G401 (cell line): ENCODE results near the gene CCDC88A. TPM values are rescaled to one million over a fixed set of nuclear protein-coding genes. Genes with fewer than 3 reads are reported as not detected.
"Not testable (repeated sequence)": the region's sequence is repeated elsewhere in the genome, so short reads cannot be mapped to it uniquely, and the experiment has no call there.

Experiments used
- DNase-seq: peaks from one replicate; pipeline ENCODE4 v3.0.0-alpha.2; 2015; ENCODE audit warnings: low spot score
- in situ Hi-C: cut with HindIII; loops from 2 replicates; pipeline ENCODE4 v1.10.0; 2016; ENCODE audit warnings: low sequenced_read_pairs, mixed read lengths
- total RNA-seq: library from RNA; depleted of rRNA; stranded (reverse); fragments of >200 nt; shearing (Covaris generic); gene quantifications from 2 replicates; pipeline ENCODE4 v1.2.3, GENCODE V29; 2014; rRNA removed

The CCDC88A gene
- total RNA-seq: 22.6 and 39.9 TPM in 2 replicates

- in situ Hi-C loops: no loop called here
- DNase-seq: peak; percentile 86
Measured at GRCh38 chr2:55419679-55420438, at the start of gene CCDC88A. Gene CCDC88A, minus strand, starts transcription at chr2:55419856. Its CDS starts 777 bp downstream, at chr2:55419079.

- in situ Hi-C loops: no loop called here
- no peak for DNase-seq
Measured at GRCh38 chr2:55461679-55462078, 42.0 kb upstream of the CCDC88A start.

DNA sequence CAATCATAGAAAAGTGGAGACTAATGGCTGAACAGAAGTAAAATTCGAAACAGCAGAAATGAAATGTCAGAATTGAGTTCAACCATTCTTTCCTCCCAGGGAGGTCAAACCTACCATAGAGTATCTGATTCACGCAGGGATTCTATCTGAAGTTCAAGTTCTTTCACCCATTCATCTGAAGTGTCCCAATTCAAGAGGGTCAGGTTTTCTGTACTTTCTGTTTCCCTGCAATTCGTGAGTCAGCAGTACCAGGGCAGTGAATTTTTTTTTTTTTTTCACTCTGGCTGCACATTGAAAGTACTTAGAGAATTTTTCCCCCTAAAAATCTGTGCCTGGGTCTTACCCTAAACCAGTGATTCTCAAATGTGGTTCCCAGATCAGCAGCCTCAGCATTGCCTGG lies 40.9 kb upstream of the CCDC88A start:
- DNase-seq: no peak
- in situ Hi-C loops: no loop called here

DNA sequence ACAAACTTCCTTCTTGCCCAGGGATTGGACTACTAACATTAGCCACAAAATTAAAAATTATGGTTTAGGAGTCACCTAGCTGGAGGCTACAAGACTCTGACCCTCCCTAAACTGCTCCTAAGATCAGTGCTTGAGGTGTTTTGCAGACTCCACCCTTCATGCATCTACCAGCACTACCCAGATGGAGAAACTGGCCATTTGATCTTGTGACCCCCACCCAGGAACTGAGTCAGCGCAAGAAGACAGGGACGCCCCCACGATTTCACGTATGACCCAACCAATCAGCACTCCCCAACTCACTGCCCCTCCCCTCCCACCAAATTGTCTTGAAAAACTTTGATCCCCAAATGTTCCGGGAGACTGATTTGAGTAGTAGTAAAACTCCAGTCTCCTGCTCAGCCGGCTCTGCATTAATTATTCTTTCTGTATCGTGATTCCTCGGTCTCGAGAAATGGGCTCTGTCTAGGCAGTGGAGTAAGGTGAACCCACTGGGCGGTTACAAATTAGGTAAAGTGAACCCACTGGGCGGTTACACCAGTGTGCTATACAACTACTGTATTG lies 40.1 kb upstream of the CCDC88A start:
- DNase-seq: no peak
- in situ Hi-C loops: no loop called here

DNA sequence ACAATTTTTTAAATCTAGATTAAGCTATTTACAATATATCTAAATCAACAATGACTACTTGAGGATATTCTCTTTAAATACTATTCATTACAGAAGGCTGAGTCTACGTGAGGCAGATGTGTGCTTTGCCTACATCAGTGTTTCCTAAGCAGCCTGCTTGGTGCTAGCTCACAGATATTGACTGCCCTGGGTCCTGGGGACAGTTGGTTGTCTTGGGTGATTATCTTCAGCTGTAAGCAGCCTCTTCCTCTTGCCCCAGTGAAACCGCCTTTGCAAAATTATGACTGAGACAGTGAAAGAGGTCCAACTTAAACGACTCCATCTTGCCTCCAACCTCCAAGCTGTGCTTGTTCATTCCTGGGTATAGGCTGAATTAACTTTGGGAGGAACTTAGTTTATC lies 39.6 kb upstream of the CCDC88A start:
- in situ Hi-C loops: no loop called here
- DNase-seq: no peak

DNA sequence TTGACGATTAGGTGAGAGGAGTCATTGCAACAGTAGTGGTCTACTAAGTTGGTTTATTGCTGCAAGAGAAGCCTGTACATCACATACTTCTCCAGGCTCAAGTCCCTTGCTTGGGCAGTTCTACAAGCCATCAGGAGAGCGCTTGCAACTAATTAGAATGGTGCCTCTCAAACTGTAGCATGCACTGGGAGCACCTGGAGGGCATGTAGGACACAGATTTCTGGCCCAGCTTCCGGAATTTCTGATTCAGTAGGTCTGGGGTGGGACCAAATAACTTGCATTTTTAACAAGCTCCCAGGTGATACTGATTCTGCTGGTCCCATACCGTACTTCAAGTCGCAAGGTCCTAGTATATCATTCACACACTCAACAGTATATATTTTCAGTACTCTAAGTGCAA lies 34.5 kb upstream of the CCDC88A start:
- no peak for DNase-seq
- in situ Hi-C loops: no loop called here

DNA sequence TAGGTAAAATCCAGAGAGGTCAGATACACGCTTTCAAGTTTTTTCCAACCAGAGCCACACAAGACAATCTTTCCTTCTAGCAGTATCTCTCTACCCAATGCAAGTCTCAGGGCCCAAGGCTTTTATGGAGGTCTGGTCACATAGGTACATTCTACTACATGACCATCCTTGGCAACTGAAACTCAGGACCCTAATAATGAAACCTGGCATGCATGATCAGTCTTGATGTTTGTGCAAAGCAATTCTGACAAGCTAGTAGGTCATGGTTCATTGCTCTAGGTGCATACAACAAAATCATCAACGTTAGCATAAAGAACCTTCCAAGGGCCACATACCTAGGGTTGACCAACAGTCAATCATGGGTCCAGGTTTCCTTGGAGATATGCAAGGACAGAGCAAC lies 33.2 kb upstream of the CCDC88A start:
- no peak for DNase-seq
- in situ Hi-C loops: no loop called here

- DNase-seq: no peak
- in situ Hi-C loops: no loop called here
Measured at GRCh38 chr2:55451699-55452098, 32.0 kb upstream of the CCDC88A start.

DNA sequence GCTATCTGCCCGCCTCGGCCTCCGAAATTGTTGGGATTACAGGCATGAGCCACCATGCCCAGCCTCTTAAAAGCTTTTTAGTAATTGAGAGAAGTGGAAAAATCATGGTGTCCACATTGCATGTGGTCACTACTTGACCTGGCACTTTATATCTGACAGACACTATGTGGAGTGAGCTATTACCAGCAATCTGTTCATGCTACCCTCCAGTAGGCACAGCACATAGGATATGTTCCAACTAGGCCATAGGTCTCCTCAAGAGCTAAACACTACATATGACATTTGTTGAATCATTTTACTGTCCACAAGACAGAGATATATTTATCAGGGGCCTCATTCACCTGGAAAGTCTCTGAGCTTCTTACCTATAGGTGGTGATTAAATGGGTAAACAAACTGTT lies 30.4 kb upstream of the CCDC88A start:
- DNase-seq: peak; percentile 6
- in situ Hi-C loops: not testable (repeated sequence)

DNA sequence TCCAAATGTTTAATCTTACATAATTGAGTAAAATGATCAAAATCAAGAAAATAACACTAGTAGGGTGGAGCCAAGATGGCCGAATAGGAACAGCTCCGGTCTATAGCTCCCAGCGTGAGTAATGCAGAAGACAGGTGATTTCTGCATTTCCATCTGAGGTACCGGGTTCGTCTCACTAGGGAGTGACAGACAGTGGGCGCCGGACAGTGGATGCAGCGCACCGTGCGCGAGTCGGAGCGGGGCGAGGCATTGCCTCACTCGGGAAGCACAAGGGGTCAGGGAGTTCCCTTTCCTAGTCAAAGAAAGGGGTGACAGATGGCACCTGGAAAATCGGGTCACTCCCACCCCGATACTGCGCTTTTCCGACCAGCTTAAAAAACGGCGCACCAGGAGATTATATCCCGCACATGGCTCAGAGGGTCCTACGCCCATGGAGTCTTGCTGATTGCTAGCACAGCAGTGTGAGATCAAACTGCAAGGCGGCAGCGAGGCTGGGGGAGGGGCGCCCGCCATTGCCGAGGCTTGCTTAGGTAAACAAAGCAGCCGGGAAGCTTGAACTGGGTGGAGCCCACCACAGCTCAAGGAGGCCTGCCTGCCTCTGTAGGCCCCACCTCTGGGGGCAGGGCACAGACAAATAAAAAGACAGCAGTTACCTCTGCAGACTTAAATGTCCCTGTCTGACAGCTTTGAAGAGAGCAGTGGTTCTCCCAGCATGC lies 22.5 kb upstream of the CCDC88A start:
- in situ Hi-C loops, DNase-seq: not testable (repeated sequence)

DNA sequence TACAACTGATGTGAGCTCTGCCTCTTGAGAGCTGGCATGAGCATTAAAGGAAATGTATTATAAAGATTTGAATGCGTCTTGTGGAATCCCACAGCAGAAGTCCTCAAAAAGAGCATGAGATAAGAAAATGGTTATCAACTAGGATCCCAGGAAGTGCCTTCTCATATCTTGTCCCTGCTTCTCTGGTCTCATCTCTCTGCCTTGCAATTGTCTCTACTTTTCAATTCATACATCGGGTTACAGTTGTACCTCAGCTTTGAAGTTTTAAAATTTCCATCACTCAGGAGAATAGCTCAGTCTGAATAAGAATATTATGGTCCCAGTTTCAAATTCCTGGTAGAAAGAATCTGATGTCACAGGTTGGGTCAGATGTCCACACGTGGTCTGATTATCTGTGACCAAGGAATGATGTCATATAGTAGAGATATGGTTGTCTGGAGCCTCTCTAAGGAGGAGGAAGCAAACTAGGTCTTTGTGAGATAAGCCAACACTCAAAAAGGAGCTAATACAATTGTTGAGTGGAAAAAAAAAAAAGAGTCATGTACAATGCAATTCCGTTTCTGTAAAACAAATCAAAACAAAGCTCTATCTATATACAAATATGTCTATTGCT lies 21.7 kb upstream of the CCDC88A start:
- no peak for DNase-seq
- in situ Hi-C loops: no loop called here

DNA sequence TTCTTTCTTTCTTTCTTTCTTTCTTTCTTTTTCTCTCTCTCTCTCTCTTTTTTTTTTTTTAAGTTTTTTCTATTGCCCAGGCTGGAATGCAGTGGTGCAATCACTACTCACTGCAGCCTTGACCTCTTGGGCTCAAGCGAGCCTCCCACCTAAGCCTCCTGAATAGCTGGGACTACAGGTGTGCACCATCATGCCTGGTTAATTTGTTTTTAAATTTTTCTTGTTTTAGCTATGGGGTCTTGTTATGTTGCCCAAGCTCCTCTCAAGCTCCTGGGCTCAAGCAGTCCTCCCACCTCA lies 19.4 kb upstream of the CCDC88A start:
- DNase-seq: no peak
- in situ Hi-C loops: no loop called here

GRCh38 chr2:55438391-55439100 lies 18.9 kb upstream of the CCDC88A start:
- no peak for DNase-seq
- in situ Hi-C loops: no loop called here

- no peak for DNase-seq
- in situ Hi-C loops: no loop called here
Measured at GRCh38 chr2:55437515-55438390, 18.1 kb upstream of the CCDC88A start.

GRCh38 chr2:55431982-55432627 lies 12.4 kb upstream of the CCDC88A start:
- in situ Hi-C loops: no loop called here
- peak; percentile 31 for DNase-seq

DNA sequence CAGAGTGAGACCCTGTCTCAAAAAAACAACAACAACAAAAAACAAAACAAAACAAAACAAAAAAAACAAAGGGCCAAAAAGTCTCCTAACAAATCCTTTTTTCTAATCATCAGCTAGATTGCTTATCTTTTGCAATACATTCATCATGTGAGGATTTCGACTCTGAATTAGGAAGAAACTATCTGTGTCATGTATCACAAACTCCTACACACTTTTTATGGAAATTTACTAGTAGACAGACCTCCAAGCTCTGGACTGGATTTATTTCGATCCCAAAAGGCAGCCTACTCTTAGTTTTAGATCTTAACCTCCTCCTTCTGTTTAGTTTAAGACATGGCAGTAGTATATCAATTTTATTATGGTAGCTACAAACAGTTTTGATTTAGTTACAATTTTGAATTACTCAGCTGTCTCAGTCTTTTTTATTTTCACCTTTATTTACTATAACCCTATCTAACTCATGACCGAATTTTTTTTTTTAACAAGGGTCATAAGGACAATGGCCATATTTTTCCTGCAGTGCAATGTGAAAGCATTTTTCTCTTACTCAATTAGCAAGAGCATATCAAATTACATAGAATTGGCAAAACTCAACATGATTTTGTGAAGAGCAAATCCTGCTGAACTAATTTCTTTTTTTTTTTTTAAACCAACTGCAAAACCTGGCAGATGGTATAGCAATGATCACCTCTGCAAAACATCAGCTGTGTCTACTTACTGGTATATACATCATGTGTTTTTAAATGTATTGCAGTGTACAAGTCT lies 10.7 kb upstream of the CCDC88A start:
- DNase-seq: no peak
- in situ Hi-C loops: no loop called here

DNA sequence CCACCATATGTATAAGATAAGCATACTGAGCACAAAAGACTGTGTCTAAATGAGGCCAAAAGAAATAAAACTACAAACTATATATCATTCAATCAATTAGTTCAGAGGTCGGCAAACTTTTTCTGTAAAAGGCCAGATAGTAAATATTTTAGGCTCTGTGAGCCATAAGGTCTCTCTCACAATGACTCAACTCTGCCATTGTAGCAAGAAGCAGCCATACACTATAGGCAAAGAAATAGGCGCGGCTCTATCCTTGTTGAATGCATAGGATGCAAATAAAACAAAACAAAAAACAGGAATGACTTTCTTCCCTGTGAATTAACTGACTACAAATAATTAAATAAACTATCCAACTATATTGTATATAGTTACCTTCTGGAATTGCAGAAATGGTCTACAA lies 8.6 kb upstream of the CCDC88A start:
- no peak for DNase-seq
- in situ Hi-C loops: no loop called here

GRCh38 chr2:55425431-55425831 lies 5.8 kb upstream of the CCDC88A start:
- no peak for DNase-seq
- in situ Hi-C loops: no loop called here
